Right cardiac atrium (tissue), 5 donors: ENCODE measurements around the gene SLC32A1. TPM values are rescaled to one million over a fixed set of nuclear protein-coding genes. Genes with fewer than 3 reads are reported as not detected.

Experiments used
- ATAC-seq, 2 donors: fragments of 200-7000 bp; cut with Tn5 transposase; one replicate each; pipeline versions ENCODE4 v1.8.0 to v1.9.1; 2020; ENCODE audit warnings: moderate library complexity in 2 of 2, mild to moderate bottlenecking in 1 of 2
- DNase-seq, 3 donors: peaks; one replicate each; pipeline ENCODE4 v3.0.0-alpha.2; 2020
- H3K27ac ChIP-seq: one replicate; pipeline ENCODE4 v1.5.1; 2013; ENCODE audit warnings: mild to moderate bottlenecking, low read length, control low read depth, moderate library complexity
- H3K27me3 ChIP-seq: one replicate; pipeline ENCODE4 v1.6.1; 2013; ENCODE audit not compliant: control insufficient read depth, insufficient read depth
- H3K4me1 ChIP-seq: one replicate; pipeline ENCODE4 v1.6.1; 2013; ENCODE audit warnings: low read length; ENCODE audit not compliant: control insufficient read depth, insufficient read depth
- H3K4me3 ChIP-seq: one replicate; pipeline ENCODE4 v1.5.1; 2013; ENCODE audit warnings: low read length, control low read depth
- H3K9me3 ChIP-seq: one replicate; pipeline ENCODE4 v1.6.1; 2013; ENCODE audit warnings: low read length; ENCODE audit not compliant: control insufficient read depth
- WGBS: extraction: QIAGEN DNeasy Blood & Tissue Kit; methylation state at CpG from one replicate; pipeline ENCODE4 v1.1.7; 2013; 5-methylcytosine and 5-hydroxymethylcytosine counted together
- intact Hi-C, 4 donors: fragments of 100-400 bp; cut with DNase I; formaldehyde crosslinking; loops; one replicate each; pipeline versions ENCODE4 v1.11.0 to v1.14.0; 2022 to 2023
- polyA plus RNA-seq: library from polyadenylated mRNA; stranded (reverse); fragments of 200-250 nt; gene quantifications from one replicate; pipeline ENCODE4 v1.2.3, GENCODE V29; 2013
- total RNA-seq, 4 donors: library from RNA; stranded (reverse); fragmentation: NEBNext Ultra II Directional; extraction: Animal tissue kit (Norgen Biotek cat#: 25700); gene quantifications; one replicate each; pipeline ENCODE4 v1.2.1, GENCODE V29; 2021
- donor health status: healthy with polysubstance abuse.
- donor health status: DM: no; HTN: yes; CAD: no.
- donor health status: DM: no; HTN: no; CAD: no.
- donor health status: DM: no; HTN: yes; CAD: no; lungs with severe emphysema.
- donor health status: DM: yes; HTN: yes; CAD: no.

SLC32A1 gene
- total and polyA plus RNA-seq, 5 donors, result not detected

- WGBS, result 7% methylated on average over 53 of the region's 53 CpGs
- H3K27ac ChIP-seq, result no peak overlapping the region
- no peaks in the 10 kb centered on the region for H3K4me1 ChIP-seq
- intact Hi-C loops, result loop anchor here in 1 of 4 donors (2.0 kb wide), 1 partner anchor 79 kb away; no protein-coding TSS in a partner anchor
- no peak overlapping the region for H3K4me3 ChIP-seq
- DNase-seq, result peak in 2 of 3 donors; percentile 71 to 75
- no peaks in the 10 kb centered on the region for H3K9me3 ChIP-seq
- no peaks in the 10 kb centered on the region for H3K27me3 ChIP-seq
- peak in 1 of 2 donors; percentile 44 for ATAC-seq
Observed at GRCh38 chr20:38725931-38726803, 1.9 kb downstream of the SLC32A1 start.

- 4% methylated on average over 43 of the region's 43 CpGs for WGBS
- Histone ChIP-seq H3K9me3 (no peaks in the 10 kb centered on the region), H3K27me3 (no peaks in the 10 kb centered on the region), H3K27ac (no peak overlapping the region), H3K4me3 (no peak overlapping the region), H3K4me1 (no peaks in the 10 kb centered on the region)
- intact Hi-C loops, result loop anchor here in 1 of 4 donors (2.0 kb wide), 1 partner anchor 80 kb away; no protein-coding TSS in a partner anchor
- ATAC-seq (no peak), DNase-seq (no peak)
Observed at GRCh38 chr20:38726804-38727606, 2.7 kb downstream of the SLC32A1 start.

- 5% methylated on average over 46 of the region's 46 CpGs for WGBS
- Histone ChIP-seq H3K27ac (no peak overlapping the region), H3K27me3 (no peaks in the 10 kb centered on the region), H3K4me1 (no peaks in the 10 kb centered on the region), H3K9me3 (no peaks in the 10 kb centered on the region), H3K4me3 (no peak overlapping the region)
- intact Hi-C loops, result loop anchor here in 1 of 4 donors (2.0 kb wide), 1 partner anchor 81 kb away; no protein-coding TSS in a partner anchor
- no peak for ATAC-seq
- no peak for DNase-seq
Observed at GRCh38 chr20:38727607-38728190, 3.4 kb downstream of the SLC32A1 start.

- H3K27me3 ChIP-seq, result no peaks in the 10 kb centered on the region
- no peak overlapping the region for H3K27ac ChIP-seq
- ATAC-seq (no peak), DNase-seq (no peak)
- no peaks in the 10 kb centered on the region for H3K4me1 ChIP-seq
- 3% methylated on average over 56 of the region's 56 CpGs for WGBS
- intact Hi-C loops, result no loop called here
- H3K4me3 ChIP-seq, result no peak overlapping the region
- no peaks in the 10 kb centered on the region for H3K9me3 ChIP-seq
Observed at GRCh38 chr20:38728191-38728781, 4.0 kb downstream of the SLC32A1 start.

GRCh38 chr20:38728911-38729642 is 4.8 kb downstream of the SLC32A1 start:
- Histone ChIP-seq H3K9me3 (no peaks in the 10 kb centered on the region), H3K27ac (no peak overlapping the region), H3K27me3 (no peaks in the 10 kb centered on the region), H3K4me1 (no peaks in the 10 kb centered on the region), H3K4me3 (no peak overlapping the region)
- ATAC-seq (no peak), DNase-seq (no peak)
- intact Hi-C loops, result no loop called here
- 2% methylated on average over 41 of the region's 41 CpGs for WGBS

- Histone ChIP-seq H3K4me3 (no peak overlapping the region), H3K9me3 (no peaks in the 10 kb centered on the region), H3K4me1 (no peaks in the 10 kb centered on the region), H3K27me3 (no peaks in the 10 kb centered on the region), H3K27ac (no peak overlapping the region)
- WGBS, result 9% methylated on average over 7 of the region's 7 CpGs
- DNase-seq, result no peak
- intact Hi-C loops, result loop anchor here in 2 of 4 donors (5.0 kb wide), 1 partner anchor 82 kb away; no protein-coding TSS in a partner anchor
- ATAC-seq, result no peak
Observed at GRCh38 chr20:38729767-38730166, 5.5 kb downstream of the SLC32A1 start.

- Histone ChIP-seq H3K9me3 (no peaks in the 10 kb centered on the region), H3K4me1 (no peaks in the 10 kb centered on the region), H3K4me3 (no peak overlapping the region), H3K27me3 (no peaks in the 10 kb centered on the region), H3K27ac (no peak overlapping the region)
- ATAC-seq, result no peak
- DNase-seq, result peak in 1 of 3 donors; percentile 44
- 3% methylated on average over 41 of the region's 41 CpGs for WGBS
- intact Hi-C loops, result loop anchor here in 2 of 4 donors (5.0 kb wide), 1 partner anchor 83 kb away; no protein-coding TSS in a partner anchor
Observed at GRCh38 chr20:38730167-38730988, 6.1 kb downstream of the SLC32A1 start.

GRCh38 chr20:38730989-38731737 is 6.9 kb downstream of the SLC32A1 start:
- Histone ChIP-seq H3K4me1 (no peaks in the 10 kb centered on the region), H3K9me3 (no peaks in the 10 kb centered on the region), H3K27ac (no peak overlapping the region), H3K27me3 (no peaks in the 10 kb centered on the region), H3K4me3 (peak overlapping the region; percentile 10)
- 1% methylated on average over 40 of the region's 40 CpGs for WGBS
- ATAC-seq, result peak; percentile 76 to 82
- intact Hi-C loops, result loop anchor here in 2 of 4 donors (5.0 kb wide), 1 partner anchor 84 kb away; no protein-coding TSS in a partner anchor
- DNase-seq, result peak; percentile 67 to 86 (median 83)

- H3K4me1 ChIP-seq, result no peaks in the 10 kb centered on the region
- H3K4me3 ChIP-seq, result no peak overlapping the region
- intact Hi-C loops, result loop anchor here in 2 of 4 donors (5.0 kb wide), 1 partner anchor 84 kb away; no protein-coding TSS in a partner anchor
- ATAC-seq, result no peak
- no peaks in the 10 kb centered on the region for H3K9me3 ChIP-seq
- no peak for DNase-seq
- H3K27ac ChIP-seq, result no peak overlapping the region
- H3K27me3 ChIP-seq, result no peaks in the 10 kb centered on the region
- 70% methylated on average over 1 of the region's 1 CpG for WGBS
Observed at GRCh38 chr20:38731738-38732113, 7.4 kb downstream of the SLC32A1 start.
